PC-3 (cell line): ENCODE results near the gene BEGAIN. TPM values are rescaled to one million over a fixed set of nuclear protein-coding genes. Genes with fewer than 3 reads are reported as not detected.

Experiments used
- ATAC-seq: fragments of 200-7000 bp; cut with Tn5 transposase; 2 replicates; pipeline ENCODE4 v1.9.1; 2020; ENCODE audit warnings: mild to moderate bottlenecking, moderate library complexity
- BruUV-seq: library from RNA; stranded (reverse); fragments of 400-500 nt; replicated peaks from 2 replicates; lab custom pipeline; 2021; lab: Mats Ljungman, UMichigan
- CTCF ChIA-PET: fragments of 300-600 bp; sonication (Branson Sonifier 250); formaldehyde crosslinking; loops from one replicate; lab custom pipeline; 2022; ENCODE audit warnings: antibody characterized with exemption; lab: Charles Lee
- POLR2A ChIA-PET: fragments of 300-600 bp; sonication (Branson Sonifier 250); formaldehyde crosslinking; loops from one replicate; lab custom pipeline; 2022; ENCODE audit warnings: antibody characterized with exemption; ENCODE audit not compliant: unreplicated experiment; lab: Charles Lee
- DNase-seq: peaks from one replicate; pipeline ENCODE4 v3.0.0-alpha.2; 2015
- H2AFZ ChIP-seq: fragments of 300-600 bp; sonication (generic); 2 replicates; pipeline ENCODE4 v1.6.0; 2016; ENCODE audit warnings: antibody characterized with exemption, low read length
- H3F3A ChIP-seq: fragments of 300-600 bp; sonication (generic); one replicate; pipeline ENCODE4 v1.6.0; 2017; ENCODE audit warnings: antibody characterized with exemption, low read length, control low read depth, mild to moderate bottlenecking; ENCODE audit not compliant: unreplicated experiment
- H3K27ac ChIP-seq: fragments of 300-600 bp; sonication (generic); 2 replicates; pipeline ENCODE4 v1.5.1; 2016; ENCODE audit warnings: mild to moderate bottlenecking, low read length
- H3K27me3 ChIP-seq: fragments of 300-600 bp; sonication (generic); 2 replicates; pipeline ENCODE4 v1.6.1; 2016; ENCODE audit warnings: low read length, mixed read lengths
- H3K36me3 ChIP-seq: fragments of 300-600 bp; sonication (generic); 2 replicates; pipeline ENCODE4 v1.6.1; 2016; ENCODE audit warnings: low read depth, mixed run types, low read length, mixed read lengths
- H3K4me1 ChIP-seq: fragments of 300-600 bp; sonication (generic); 2 replicates; pipeline ENCODE4 v1.5.1; 2016; ENCODE audit warnings: low read length; ENCODE audit not compliant: insufficient read depth
- H3K4me2 ChIP-seq: fragments of 300-600 bp; sonication (generic); 2 replicates; pipeline ENCODE4 v1.6.0; 2016; ENCODE audit warnings: low read length
- H3K4me3 ChIP-seq: fragments of 300-600 bp; sonication (generic); 2 replicates; pipeline ENCODE4 v1.5.1; 2016; ENCODE audit warnings: mild to moderate bottlenecking, low read length, mixed read lengths
- H3K79me2 ChIP-seq: fragments of 300-600 bp; sonication (generic); 2 replicates; pipeline ENCODE4 v1.6.1; 2017; ENCODE audit warnings: low read length, mixed read lengths
- H3K9ac ChIP-seq: fragments of 300-600 bp; sonication (generic); 2 replicates; pipeline ENCODE4 v1.6.0; 2016; ENCODE audit warnings: mild to moderate bottlenecking, low read length
- H3K9me2 ChIP-seq: fragments of 300-600 bp; sonication (generic); replicated peaks from 2 replicates; pipeline ENCODE4 v1.6.1; 2016; ENCODE audit warnings: mixed run types, low read length, mixed read lengths
- H3K9me3 ChIP-seq: fragments of 300-600 bp; sonication (generic); 2 replicates; pipeline ENCODE4 v1.6.1; 2016; ENCODE audit warnings: low read length, mixed read lengths
- H4K20me1 ChIP-seq: fragments of 300-600 bp; sonication (generic); 2 replicates; pipeline ENCODE4 v1.6.1; 2016; ENCODE audit warnings: low read length, mixed read lengths
- EZH2 ChIP-seq: fragments of 300-600 bp; sonication (generic); IDR thresholded peaks from one replicate; pipeline ENCODE4 v1.6.1; 2017; ENCODE audit warnings: antibody characterized with exemption, mild to moderate bottlenecking, low read length; ENCODE audit not compliant: unreplicated experiment
- EZH2phosphoT487 ChIP-seq: fragments of 300-600 bp; sonication (generic); IDR thresholded peaks from 2 replicates; pipeline ENCODE4 v1.6.1; 2018; ENCODE audit warnings: mild to moderate bottlenecking, antibody characterized with exemption, low read length, borderline replicate concordance
- intact Hi-C: fragments of 100-400 bp; cut with micrococcal nuclease; formaldehyde crosslinking; loops from 2 replicates; pipeline ENCODE4 v1.9.0; 2023
- total RNA-seq: library from RNA; depleted of rRNA; stranded (reverse); fragments of >200 nt; gene quantifications from 2 replicates; pipeline ENCODE4 v1.2.3, GENCODE V29; 2014
- TF ChIP-seq, protein P1 (sequence below): fragments of 300-600 bp; sonication (generic); conservative IDR thresholded peaks from 2 replicates; pipeline ENCODE4 v1.5.1; 2017; ENCODE audit warnings: antibody characterized with exemption, low read depth, mild to moderate bottlenecking, low read length

BEGAIN gene
- total RNA-seq, 1 experiment from 2014 or later: 3.8 TPM

DNA sequence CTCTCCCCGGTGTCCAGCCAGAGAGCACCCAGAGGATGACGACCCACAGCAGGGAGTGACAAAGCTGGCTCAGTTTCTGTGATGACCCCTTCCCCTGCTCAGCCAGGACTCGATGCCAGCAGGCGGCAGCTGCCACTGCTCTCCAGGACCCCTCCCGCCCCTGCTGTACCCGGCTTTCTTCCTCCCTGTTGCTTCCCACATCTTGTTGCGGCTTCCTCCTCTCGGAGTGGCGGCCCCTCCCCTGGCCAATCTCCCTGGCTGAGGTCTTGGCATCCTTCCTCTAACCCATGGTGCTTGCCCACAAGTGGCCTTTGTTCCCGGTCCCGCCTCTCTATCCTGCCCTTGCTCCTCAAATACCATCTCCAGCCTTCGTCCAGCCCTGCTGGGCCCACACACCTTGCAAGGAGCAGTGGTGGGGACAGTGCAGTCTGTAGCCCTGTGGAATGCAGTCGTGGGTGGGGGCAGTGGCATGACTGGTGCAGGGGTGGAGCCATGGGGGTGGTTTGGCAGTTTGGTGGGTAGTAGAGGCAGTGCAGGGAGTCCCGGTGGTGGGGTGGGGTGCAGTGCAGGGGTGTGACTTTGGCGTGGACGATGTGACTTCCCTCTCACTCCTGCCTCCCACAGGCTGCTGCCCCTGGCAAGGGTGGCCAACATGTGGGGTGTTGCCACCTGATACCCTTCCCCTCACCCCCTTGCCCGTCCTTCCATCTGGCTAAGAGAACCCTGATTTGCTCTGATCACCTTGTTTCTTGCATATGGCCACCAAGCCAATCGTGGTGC is 16.3 kb upstream of the BEGAIN start:
- Histone ChIP-seq H3K9me3 (peaks cover 6% of the 10 kb centered on the region), H3K36me3 (no peaks in the 10 kb centered on the region), H3K4me3 (no peak overlapping the region), H3K4me1 (no peaks in the 10 kb centered on the region), H4K20me1 (no peaks in the 10 kb centered on the region), H3K9me2 (no peaks in the 10 kb centered on the region), H3K79me2 (no peaks in the 10 kb centered on the region), H3K9ac (no peak overlapping the region), H3K27me3 (peaks cover 23% of the 10 kb centered on the region), H3K27ac (no peak overlapping the region), H3F3A (no peaks in the 10 kb centered on the region), H3K4me2 (no peak overlapping the region), H2AFZ (no peak overlapping the region)
- ChIA-PET CTCF (no interaction called here), POLR2A (no interaction called here)
- DNase-seq: no peak
- no TSS peak for BruUV-seq
- no peak for ATAC-seq
- TF ChIP-seq, protein P1, sequence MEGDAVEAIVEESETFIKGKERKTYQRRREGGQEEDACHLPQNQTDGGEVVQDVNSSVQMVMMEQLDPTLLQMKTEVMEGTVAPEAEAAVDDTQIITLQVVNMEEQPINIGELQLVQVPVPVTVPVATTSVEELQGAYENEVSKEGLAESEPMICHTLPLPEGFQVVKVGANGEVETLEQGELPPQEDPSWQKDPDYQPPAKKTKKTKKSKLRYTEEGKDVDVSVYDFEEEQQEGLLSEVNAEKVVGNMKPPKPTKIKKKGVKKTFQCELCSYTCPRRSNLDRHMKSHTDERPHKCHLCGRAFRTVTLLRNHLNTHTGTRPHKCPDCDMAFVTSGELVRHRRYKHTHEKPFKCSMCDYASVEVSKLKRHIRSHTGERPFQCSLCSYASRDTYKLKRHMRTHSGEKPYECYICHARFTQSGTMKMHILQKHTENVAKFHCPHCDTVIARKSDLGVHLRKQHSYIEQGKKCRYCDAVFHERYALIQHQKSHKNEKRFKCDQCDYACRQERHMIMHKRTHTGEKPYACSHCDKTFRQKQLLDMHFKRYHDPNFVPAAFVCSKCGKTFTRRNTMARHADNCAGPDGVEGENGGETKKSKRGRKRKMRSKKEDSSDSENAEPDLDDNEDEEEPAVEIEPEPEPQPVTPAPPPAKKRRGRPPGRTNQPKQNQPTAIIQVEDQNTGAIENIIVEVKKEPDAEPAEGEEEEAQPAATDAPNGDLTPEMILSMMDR: no peak
- TF ChIP-seq EZH2phosphoT487: no peak
- TF ChIP-seq EZH2: no peak
- intact Hi-C loops: no loop called here

DNA sequence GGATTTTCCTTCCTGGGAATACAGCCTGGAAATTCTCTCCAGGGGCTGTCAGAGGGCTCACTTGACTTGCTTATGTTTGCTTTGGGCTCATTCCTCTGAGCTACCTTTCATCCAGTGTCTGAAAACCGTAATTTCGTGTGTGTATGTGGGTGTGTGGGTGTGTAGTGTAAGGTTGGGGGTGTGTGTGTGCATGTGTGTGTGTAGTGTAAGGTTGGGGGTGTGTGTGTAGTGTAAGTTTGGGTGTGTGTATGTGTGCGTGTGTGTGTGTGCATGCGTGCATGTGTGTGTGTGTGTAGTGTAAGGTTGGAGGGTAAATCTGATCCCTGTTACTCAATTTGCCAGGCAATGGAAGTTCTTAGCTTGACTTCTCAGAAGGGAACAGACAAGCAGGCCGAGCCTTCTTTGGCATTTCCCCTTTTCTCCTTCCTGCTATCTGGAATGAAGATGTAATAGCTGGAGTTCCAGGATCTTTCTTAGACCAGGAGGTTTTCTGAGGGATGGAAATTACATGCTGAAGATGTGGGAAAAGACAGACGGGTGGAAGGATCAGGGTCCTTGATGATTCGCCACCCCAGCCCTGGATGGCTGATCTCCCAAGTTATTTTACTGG is 15.5 kb upstream of the BEGAIN start:
- no peaks in the 10 kb centered on the region for H3K36me3 ChIP-seq
- no TSS peak for BruUV-seq
- H3K9me3 ChIP-seq: peaks cover 6% of the 10 kb centered on the region
- no peak overlapping the region for H2AFZ ChIP-seq
- no peaks in the 10 kb centered on the region for H3F3A ChIP-seq
- H3K4me3 ChIP-seq: no peak overlapping the region
- DNase-seq: no peak
- TF ChIP-seq EZH2: no peak
- TF ChIP-seq, protein P1: no peak
- H3K9ac ChIP-seq: no peak overlapping the region
- POLR2A ChIA-PET: interaction anchor here (0.9 kb wide), 1 partner anchor 127 kb away, joined by 3 read pairs; no protein-coding TSS in a partner anchor
- H3K27ac ChIP-seq: no peak overlapping the region
- H3K4me1 ChIP-seq: no peaks in the 10 kb centered on the region
- intact Hi-C loops: no loop called here
- peaks cover 31% of the 10 kb centered on the region for H3K27me3 ChIP-seq
- no peak overlapping the region for H3K4me2 ChIP-seq
- CTCF ChIA-PET: no interaction called here
- H3K9me2 ChIP-seq: no peaks in the 10 kb centered on the region
- H4K20me1 ChIP-seq: no peaks in the 10 kb centered on the region
- no peak for ATAC-seq
- no peaks in the 10 kb centered on the region for H3K79me2 ChIP-seq

DNA sequence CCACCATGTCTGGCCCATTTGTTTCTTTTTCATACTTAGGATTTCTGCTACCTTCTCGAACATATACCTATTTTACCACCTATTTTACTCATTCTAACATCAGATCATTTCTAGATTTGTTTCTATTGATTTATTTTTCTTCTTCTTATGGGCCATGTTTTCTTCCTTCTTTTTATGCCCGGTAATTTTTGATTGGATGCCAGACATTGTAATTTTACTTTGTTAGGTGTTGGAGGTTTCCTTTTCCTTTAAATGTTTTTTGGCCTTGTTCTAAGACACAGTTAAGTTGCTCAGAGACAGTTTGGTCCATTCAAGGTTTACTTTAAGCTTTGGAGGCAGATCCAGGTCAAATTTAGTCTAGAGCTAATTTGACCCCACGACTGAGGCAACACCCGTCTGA is 14.7 kb upstream of the BEGAIN start:
- H3K9me3 ChIP-seq: peaks cover 6% of the 10 kb centered on the region
- no peaks in the 10 kb centered on the region for H3K36me3 ChIP-seq
- no TSS peak for BruUV-seq
- no peak for TF ChIP-seq EZH2phosphoT487
- TF ChIP-seq, protein P1: no peak
- no peak for TF ChIP-seq EZH2
- H3K9me2 ChIP-seq: no peaks in the 10 kb centered on the region
- ATAC-seq (no peak), DNase-seq (no peak)
- no peak overlapping the region for H3K9ac ChIP-seq
- H3K27ac ChIP-seq: no peak overlapping the region
- peaks cover 38% of the 10 kb centered on the region for H3K27me3 ChIP-seq
- H3F3A ChIP-seq: no peaks in the 10 kb centered on the region
- ChIA-PET CTCF (no interaction called here), POLR2A (interaction anchor here (0.9 kb wide), 1 partner anchor 126 kb away, joined by 3 read pairs; no protein-coding TSS in a partner anchor)
- no peak overlapping the region for H3K4me3 ChIP-seq
- H4K20me1 ChIP-seq: no peaks in the 10 kb centered on the region
- intact Hi-C loops: no loop called here
- no peak overlapping the region for H3K4me2 ChIP-seq
- no peaks in the 10 kb centered on the region for H3K79me2 ChIP-seq
- H2AFZ ChIP-seq: no peak overlapping the region
- H3K4me1 ChIP-seq: no peaks in the 10 kb centered on the region
